Neural crest cell (in vitro differentiated cells): ENCODE results near the gene CENPP. TPM values are rescaled to one million over a fixed set of nuclear protein-coding genes. Genes with fewer than 3 reads are reported as not detected.

ENCODE experiments used
- DNase-seq: peaks from one replicate; pipeline ENCODE4 v3.0.0; 2021; ENCODE audit warnings: low read depth, mixed read lengths, low spot score
- H3K27ac Mint-ChIP-seq: one replicate; pipeline ENCODE4 v1.8.0; 2021; ENCODE audit warnings: mild to moderate bottlenecking, mixed read lengths; ENCODE audit not compliant: unreplicated experiment
- H3K27me3 Mint-ChIP-seq: 2 replicates; pipeline ENCODE4 v1.8.0; 2021; ENCODE audit warnings: low read depth, mild to moderate bottlenecking, mixed read lengths
- H3K36me3 Mint-ChIP-seq: 2 replicates; pipeline ENCODE4 v1.8.0; 2021; ENCODE audit warnings: low read depth, mild to moderate bottlenecking, mixed read lengths
- H3K4me1 Mint-ChIP-seq: 2 replicates; pipeline ENCODE4 v1.8.0; 2021; ENCODE audit warnings: mixed read lengths
- H3K4me3 Mint-ChIP-seq: one replicate; pipeline ENCODE4 v1.8.0; 2021; ENCODE audit warnings: mild to moderate bottlenecking, mixed read lengths
- H3K9me3 Mint-ChIP-seq: 2 replicates; pipeline ENCODE4 v1.8.0; 2021; ENCODE audit warnings: mixed read lengths
- total RNA-seq: library from RNA; stranded (reverse); gene quantifications from 2 replicates; pipeline ENCODE4 v1.2.1, GENCODE V29; 2021
- TF ChIP-seq, protein P1 (sequence below): fragments of 200-600 bp; sonication (generic); conservative IDR thresholded peaks from 2 replicates; pipeline ENCODE4 v1.5.0; 2021; ENCODE audit warnings: antibody characterized with exemption, mild to moderate bottlenecking

CENPP gene
- total RNA-seq, 1 donor from 2014 or later = 15.7 TPM

DNA sequence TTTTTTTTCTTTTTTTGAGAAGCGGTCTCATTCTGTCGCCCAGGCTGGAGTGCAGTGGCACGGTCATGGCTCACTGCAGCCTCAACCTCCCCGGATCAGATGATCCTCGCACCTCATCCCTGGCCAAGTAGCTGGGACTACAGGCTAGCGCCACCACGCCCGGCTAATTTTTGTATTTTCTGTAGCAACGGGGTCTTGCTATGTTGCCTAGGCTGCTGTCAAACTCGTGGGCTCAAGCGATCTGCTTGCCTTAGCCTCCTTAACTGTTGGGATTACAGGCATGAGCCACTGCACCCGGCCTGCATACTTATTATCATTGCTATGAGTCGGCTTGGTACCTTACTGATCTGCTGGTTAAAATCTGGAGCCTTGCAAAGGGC is 31.5 kb upstream of the CENPP start:
- TF ChIP-seq, protein P1, sequence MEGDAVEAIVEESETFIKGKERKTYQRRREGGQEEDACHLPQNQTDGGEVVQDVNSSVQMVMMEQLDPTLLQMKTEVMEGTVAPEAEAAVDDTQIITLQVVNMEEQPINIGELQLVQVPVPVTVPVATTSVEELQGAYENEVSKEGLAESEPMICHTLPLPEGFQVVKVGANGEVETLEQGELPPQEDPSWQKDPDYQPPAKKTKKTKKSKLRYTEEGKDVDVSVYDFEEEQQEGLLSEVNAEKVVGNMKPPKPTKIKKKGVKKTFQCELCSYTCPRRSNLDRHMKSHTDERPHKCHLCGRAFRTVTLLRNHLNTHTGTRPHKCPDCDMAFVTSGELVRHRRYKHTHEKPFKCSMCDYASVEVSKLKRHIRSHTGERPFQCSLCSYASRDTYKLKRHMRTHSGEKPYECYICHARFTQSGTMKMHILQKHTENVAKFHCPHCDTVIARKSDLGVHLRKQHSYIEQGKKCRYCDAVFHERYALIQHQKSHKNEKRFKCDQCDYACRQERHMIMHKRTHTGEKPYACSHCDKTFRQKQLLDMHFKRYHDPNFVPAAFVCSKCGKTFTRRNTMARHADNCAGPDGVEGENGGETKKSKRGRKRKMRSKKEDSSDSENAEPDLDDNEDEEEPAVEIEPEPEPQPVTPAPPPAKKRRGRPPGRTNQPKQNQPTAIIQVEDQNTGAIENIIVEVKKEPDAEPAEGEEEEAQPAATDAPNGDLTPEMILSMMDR = no peak
- Mint-ChIP-seq H3K4me3 (peak overlapping the region; percentile 92), H3K27ac (peak overlapping the region; percentile 100), H3K27me3 (no peaks in the 10 kb centered on the region), H3K4me1 (peaks cover 28% of the 10 kb centered on the region), H3K36me3 (peaks cover 19% of the 10 kb centered on the region), H3K9me3 (no peaks in the 10 kb centered on the region)
- peak; percentile 9 for DNase-seq

DNA sequence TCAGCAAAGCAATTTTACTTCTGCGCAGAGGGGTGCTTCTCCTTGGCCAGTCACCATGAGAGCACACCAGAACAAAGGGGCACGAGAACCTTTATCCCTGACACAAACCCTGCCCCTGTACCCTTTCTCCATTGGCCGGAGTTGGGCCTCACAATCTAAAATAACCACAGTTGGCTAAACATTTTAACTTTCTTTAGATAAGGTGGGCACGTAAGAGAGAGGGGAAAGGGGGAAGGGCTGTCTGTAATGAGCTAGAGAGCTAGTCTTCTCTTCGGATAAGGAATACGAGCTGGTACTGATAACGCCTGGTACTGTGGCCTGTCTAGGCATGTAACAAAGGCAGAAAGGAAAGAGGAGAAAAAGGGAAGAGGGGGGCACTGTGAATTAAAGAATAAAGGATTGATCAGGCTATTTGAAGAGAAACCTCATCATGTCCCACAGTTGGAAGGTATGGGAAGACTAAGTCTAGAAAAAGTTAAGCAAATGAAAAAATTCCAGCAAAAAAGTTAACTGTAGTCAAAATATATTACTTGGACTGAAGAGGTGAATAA is 30.4 kb upstream of the CENPP start:
- peak overlapping the region; percentile 64 for H3K4me3 Mint-ChIP-seq
- H3K9me3 Mint-ChIP-seq = no peaks in the 10 kb centered on the region
- H3K4me1 Mint-ChIP-seq = peaks cover 28% of the 10 kb centered on the region
- no peak overlapping the region for H3K27ac Mint-ChIP-seq
- H3K36me3 Mint-ChIP-seq = peaks cover 14% of the 10 kb centered on the region
- no peaks in the 10 kb centered on the region for H3K27me3 Mint-ChIP-seq
- no peak for DNase-seq
- TF ChIP-seq, protein P1 = no peak

DNA sequence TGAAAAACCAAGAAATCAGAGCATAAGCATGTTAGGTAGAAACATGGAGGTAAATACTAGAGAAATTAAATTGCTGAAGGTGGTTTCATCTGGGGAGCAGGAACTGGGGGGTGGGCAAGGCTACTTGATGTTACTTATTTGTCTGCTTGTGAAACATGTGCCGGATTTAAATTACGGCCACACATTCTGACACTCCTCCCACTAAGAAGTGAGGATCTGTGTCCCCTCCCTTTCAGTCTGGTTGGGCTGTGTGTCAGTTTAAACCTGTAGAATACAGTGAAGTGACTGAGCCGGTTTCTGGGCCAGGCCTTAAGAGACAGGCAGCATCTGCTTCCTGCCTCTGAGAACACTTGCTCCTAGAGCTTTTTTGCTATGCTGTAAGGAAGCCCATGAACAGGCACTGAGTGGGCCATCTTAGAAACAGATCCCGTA is 29.9 kb upstream of the CENPP start:
- no peak for DNase-seq
- no peaks in the 10 kb centered on the region for H3K27me3 Mint-ChIP-seq
- no peaks in the 10 kb centered on the region for H3K9me3 Mint-ChIP-seq
- TF ChIP-seq, protein P1 = no peak
- peaks cover 28% of the 10 kb centered on the region for H3K4me1 Mint-ChIP-seq
- peaks cover 12% of the 10 kb centered on the region for H3K36me3 Mint-ChIP-seq
- peak overlapping the region; percentile 42 for H3K4me3 Mint-ChIP-seq
- H3K27ac Mint-ChIP-seq = peak overlapping the region; percentile 16

DNA sequence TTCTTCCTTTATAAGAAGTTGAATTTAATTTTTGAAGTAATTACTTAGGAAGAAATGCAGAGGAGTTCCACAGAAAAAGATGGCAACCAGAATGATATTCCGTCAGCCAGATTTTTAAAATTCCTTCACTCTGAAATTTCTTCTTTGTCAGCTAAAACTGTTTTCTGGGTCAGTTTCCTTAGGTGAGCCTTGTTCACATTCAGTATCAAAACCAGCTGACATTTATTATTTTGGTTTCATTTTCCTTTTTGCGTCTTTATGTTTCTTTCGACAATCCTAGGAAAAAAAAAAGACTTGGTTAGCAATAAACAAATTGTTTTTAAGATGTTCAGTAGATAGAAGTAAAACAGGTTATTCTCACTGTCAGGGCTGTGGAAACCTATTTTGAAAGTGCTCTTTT is 28.1 kb upstream of the CENPP start:
- Mint-ChIP-seq H3K4me3 (no peak overlapping the region), H3K27ac (no peak overlapping the region), H3K4me1 (peaks cover 19% of the 10 kb centered on the region), H3K9me3 (no peaks in the 10 kb centered on the region), H3K27me3 (no peaks in the 10 kb centered on the region), H3K36me3 (peaks cover 9% of the 10 kb centered on the region)
- no peak for DNase-seq
- TF ChIP-seq, protein P1 = no peak

DNA sequence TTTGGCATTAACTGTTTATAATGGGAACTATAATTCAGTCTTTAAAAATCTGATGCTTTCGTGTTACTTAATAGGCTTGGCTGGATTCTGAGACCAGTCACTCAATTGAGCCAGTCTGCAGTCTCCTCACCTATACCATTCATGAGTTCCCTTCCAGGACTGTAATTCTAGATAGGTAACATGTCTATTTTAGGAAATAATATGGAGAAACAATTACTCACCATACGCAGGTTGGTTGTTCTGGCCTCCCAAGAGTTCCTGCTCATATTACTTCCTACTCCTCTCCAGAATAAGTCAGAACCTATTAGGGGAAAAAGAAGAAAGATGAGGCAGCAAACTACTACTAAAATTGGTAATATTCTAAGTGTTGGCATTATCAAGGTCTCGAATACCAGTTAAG is 27.7 kb upstream of the CENPP start:
- H3K36me3 Mint-ChIP-seq = peaks cover 9% of the 10 kb centered on the region
- H3K4me1 Mint-ChIP-seq = peaks cover 14% of the 10 kb centered on the region
- TF ChIP-seq, protein P1 = no peak
- H3K4me3 Mint-ChIP-seq = no peak overlapping the region
- H3K9me3 Mint-ChIP-seq = no peaks in the 10 kb centered on the region
- H3K27me3 Mint-ChIP-seq = no peaks in the 10 kb centered on the region
- no peak overlapping the region for H3K27ac Mint-ChIP-seq
- no peak for DNase-seq

DNA sequence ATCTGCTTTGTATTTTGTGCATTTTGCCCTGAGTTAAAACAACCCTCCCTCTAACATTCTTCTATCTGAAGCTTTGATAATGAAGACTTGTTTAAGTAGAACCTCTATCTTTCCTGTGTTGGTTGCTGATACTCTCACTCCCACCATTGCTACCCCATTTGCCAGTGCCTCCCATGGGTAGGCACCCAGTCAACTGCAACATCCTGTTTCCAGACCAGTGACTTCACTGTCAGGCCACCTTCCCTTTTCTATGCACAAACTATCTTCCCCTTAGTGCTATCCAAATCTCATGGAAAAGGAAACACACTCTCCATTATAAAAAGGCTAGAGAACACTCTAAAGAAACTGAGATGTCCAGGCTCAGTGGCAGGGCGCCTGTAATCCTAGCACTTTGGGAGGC is 26.6 kb upstream of the CENPP start:
- H3K27me3 Mint-ChIP-seq = no peaks in the 10 kb centered on the region

More for the DNA sequence above, 26.6 kb upstream of the CENPP start:
- no peaks in the 10 kb centered on the region for H3K9me3 Mint-ChIP-seq
- TF ChIP-seq, protein P1 = no peak
- no peak overlapping the region for H3K4me3 Mint-ChIP-seq
- DNase-seq = no peak
- H3K27ac Mint-ChIP-seq = no peak overlapping the region
- H3K4me1 Mint-ChIP-seq = peaks cover 7% of the 10 kb centered on the region
- peaks cover 9% of the 10 kb centered on the region for H3K36me3 Mint-ChIP-seq
